ENCODE data around the gene OSCP1.
A peak's percentile ranks its signal among the peaks of the same experiment; 100 is the strongest.

Gene OSCP1

DNA sequence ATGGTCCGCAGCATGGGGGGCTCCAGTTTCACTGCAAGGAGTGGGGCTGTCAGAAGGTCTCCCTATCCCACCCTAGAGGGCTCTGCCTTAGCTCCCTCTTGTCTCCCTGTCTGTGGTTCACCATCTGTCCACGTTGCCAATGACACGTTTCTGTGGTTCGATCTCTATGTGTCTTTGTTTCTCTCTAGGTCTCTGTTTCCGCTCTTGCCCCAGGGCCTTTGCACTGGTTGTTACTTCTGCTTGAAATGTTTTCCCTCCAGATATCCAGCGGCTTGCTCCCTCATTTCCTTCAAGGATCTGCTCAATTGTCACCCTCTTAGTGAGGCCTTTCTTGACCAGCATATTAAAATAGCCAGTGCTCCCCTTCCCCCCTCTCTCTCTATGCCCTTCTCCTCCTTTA, 22.4 kb upstream of the OSCP1 start:
- DNase-seq, result no peak

DNA sequence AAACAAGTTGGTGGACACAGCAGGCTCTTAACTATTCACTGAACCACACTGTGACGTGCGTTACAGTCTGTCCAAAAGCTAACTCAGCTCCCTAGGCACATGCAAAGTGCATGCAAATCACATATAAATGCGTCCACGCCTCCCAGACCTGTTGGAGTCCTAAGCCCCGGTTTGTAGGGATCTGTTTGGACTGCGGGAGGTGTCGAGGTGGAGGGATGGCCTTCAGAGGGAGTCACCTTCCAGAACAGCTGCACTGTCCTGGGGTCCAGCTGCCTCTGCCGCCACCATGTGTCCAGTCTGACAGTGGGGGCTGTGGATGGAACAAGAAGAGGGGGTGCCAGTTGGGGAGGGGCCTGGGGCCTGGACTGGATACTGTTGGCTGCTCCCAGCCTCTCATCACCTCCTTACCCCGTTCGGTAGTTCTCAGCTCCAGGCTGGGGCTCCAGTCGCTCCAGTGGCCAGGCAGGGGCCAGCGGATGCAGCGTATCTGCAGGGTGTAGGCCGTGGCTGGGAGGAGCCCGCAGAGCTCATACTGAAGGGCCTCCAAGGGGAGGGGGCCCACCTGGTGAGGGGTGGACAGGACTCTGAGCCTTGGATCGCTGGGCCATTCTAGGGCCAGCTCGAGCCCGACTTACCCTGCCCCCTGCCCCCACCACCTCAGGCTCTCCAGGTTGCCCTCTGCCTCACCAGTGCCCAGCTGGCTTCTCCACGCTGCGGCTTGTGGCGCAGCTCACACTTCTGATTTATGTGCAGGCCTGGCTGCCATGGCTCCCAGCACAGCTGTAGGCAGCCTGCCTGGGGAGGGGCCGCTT, 21.8 kb upstream of the OSCP1 start:
- DNase-seq, result no peak

DNA sequence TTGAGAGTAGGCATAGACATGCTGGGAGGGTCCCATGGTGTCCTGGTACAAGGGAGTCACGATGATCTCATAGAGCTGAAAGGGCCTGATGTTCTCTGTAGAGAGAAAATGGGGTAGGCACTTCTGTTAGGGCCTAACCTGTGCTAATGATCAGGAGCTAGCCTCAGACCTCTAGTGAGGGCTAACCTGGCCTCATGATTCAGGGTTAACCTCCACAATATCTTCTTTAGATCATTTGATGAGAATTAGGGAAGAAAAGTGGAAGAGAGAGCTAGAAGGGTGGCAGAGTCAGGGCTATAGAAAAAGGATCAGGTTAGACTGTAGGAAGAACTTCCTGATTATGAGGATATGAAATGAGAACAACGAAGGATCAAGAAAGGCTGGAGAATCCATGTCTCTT, 18.9 kb upstream of the OSCP1 start:
- no peak for DNase-seq

DNA sequence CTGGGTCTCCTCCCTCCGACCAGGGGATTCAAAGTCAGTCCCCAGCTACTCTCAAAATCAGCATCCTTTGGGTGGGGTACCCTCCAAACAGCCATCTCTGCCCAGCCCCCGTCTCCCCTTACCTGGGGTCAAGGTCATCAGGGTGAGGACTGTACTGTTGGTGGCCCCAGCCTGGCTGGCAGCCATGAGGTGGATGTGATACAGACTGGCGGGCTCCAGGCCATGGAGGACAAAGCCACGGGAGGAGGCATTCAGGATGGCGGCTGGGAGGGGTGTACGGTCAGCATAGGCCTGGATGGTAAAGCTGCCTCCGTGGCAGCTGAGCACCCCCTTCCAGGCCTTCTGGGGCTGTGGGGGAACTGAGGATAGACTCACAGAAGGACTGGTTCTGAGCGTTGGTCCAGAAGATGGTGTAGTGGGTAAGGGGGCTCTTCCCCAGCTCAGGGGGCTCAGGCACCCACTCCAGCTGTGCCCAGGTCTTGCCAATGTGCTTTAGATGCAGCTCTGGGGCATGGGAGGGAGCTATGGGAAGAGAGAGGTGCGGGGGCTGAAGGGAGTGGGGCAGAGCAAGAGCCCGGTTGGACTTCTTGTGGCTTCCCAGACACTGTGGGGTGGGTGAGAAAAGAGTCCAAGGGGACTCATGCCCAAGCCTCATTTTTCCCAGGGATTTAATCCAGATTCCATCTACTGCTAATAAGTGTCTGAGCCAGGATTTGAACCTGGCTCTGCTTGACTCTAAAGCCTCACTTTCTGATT, 17.6 kb upstream of the OSCP1 start:
- DNase-seq, result no peak

DNA sequence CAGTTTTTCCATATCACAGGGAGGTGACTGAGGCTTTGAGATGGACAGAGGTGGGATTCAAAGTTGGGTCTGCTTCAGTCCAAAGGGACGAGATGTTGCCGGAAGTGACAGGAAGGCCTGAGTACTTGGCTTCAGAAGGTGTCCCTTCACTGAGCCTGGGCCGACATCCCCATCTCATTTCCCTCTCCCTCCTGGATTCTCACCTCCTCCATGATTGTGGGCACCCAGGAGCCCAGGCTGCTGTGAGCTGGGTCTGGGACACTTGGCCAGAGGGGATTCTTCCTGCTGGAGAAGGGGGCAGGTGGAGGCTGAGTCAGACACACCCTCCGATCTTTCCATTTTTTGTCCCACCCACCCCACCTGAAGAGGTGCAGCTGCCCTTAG, 16.8 kb upstream of the OSCP1 start:
- no peak for DNase-seq

DNA sequence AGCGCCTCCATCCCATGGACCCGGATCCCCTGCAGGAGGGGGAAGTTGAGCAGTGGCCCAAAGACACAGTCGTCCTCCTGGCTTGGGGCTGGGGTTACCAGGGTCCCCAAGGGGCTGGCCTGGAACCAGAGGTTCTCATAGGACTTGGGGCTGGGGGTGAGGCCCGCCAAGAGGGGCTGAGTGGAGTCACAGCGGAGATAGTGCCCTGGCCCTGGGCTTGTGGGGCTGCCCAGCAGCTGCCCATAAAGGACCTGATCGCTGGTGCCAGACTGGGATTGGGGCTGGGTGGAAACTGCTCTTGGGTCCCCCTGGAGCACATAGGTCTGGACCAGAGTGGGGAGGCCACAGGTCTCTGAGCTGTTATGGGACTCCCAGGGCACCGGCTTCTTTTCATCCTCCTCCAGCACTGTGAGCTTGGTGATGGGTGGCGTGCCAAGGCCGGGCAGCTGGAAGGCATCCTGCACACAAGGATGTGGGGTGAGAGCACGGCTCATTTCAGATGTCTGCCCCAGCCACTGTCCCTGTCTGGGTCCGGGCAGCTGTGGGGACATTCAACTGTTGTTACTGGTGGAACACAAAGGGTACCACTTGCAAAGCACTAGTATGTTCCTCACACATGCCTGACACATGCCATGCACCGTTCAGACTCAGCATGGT, 16.2 kb upstream of the OSCP1 start:
- DNase-seq, result no peak

DNA sequence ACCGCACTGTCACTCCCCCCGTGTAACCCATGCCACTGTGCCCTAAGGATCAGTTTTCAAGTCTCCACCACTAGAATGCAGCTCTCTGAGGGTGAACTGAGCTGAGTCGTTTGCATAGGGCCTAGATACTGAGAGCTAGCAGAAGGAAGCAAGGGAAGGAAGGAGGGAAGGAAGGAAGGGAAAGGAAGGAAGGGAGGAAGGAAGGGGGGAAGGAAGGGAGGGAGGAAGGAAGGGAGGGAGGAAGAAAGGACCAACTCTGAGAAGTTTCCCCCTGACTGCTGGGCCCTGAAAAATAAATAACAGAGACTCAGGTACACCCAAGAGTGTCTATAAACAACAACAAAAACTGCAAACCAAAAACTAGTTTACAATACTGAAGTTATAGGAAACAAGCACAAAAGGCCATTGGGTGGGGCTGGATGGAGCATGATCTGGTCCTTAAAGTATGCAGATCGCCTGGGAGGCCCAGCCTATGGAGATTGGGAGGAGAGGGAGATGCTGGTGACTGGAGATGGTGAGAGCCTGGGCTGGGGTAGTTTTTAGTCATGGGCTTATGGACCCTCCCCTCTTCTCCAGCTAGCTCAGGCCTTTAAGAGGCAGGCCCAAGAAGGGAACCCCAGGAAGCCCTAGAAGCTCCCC, 15.6 kb upstream of the OSCP1 start:
- no peak for DNase-seq

DNA sequence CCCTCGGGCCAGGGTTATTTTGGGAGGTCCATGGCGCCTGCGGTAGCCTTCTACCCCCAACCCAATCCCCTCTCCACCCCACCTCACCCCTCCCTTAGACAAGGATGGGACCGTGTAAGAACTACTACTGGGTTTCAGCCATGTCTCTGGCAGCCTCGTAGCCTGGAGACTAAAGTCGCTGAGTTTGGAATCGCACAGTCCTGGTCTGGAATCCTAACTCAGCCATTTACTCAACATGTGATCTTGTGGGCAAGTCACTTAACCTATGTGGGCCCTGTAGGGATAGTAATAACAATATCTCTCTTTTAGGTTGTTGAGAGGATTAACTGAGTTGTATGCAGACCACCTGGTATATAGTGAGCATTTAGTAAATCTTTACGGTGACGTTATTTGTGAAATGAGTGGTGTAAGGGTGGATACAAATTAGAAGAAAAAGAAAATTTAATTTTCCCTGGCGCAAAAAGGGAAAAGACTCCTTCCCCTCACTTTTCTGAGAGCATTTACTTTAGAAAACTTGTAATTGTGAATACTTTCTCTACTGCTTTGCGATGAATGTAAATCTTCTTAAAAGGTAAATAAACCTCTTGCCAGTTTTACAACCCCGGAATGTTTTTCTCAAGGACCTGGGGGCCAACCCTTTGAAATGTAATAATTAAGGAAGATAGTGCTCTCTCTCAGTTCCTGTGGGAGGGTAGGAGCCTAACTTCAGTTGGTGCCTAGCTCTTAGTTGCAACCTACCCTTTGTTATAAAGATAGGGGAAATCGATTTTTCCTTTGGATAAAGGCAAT, 14.5 kb upstream of the OSCP1 start:
- no peak for DNase-seq

DNA sequence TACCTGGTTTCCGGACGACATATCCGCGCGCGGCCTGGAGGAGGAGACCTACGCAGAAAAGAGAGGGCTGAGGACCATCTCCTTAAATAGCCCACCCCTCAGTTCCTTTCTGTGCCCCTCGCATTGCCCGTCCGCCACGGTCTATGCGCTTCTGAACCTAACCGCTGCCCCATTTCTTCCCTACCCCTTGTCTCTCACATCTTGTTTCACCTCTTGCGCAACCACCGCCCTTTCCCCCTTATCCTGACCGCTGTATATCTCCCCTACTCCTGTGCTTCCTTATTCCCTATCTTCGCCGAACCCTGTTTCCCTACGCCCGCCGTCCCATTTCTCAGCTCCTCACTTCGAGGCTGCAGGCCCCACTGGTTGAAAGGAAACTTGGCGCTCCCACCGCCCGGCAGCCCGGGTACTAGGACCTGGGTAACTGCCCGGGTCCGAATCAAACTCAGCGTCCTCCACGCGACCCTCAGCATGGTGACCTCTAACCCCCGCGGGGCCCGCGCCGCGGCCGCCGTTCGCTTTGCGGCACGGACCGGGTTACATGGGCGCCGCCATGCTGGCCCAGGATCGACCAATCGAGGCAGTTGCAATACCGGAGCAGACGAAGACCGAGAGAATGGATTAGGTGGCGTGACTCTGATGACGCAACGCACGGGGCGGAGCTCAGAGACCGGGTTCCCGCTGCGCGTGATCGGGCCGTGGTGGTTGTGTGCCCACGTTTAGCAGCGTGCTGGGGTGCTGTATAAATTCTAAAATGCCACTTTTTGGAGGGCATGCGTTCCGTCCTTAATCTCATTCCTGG, 13.8 kb upstream of the OSCP1 start, which contains the start of gene MRPS15:
TSS of gene MRPS15 (minus strand) at position 582 of the 802 bp plus-strand sequence. CDS start at position 473, 109 bp downstream.
- peak; percentile 91 for DNase-seq

DNA sequence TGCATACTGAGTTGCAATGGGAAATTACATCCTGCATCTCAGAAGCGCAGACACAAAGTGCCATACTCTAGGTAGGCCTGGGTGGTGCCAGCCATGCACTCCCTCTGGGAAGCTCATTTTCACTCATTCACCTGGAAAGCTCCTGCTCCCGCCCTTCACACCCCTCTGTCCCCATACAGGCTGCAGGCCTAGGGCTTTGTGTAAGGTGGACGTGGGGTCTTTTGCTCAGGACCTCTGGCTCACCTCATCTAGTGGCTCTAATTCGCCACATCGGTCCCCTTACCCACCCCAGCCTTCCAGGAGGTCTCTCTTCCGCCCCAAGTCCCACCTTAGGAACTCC, 13.2 kb upstream of the OSCP1 start:
- no peak for DNase-seq

DNA sequence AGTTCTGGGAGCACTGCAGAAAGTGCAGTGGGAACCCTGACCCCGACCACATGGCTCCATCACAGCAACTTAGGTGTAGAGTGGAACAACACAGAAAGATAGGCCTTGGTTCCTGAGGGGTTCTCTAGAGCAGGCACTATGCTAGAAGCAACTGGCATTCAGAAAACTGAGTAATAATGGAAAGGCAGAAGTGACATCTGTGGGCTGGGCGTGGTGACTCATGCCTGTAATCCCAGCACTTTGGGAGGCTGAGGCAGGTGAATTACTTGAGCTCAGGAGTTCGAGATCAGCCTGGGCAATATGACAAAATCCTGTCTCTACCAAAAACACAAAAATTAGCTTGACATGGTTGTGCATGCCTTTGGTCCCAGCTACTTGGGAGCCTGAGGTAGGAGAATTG, 8.7 kb upstream of the OSCP1 start:
- DNase-seq, result no peak

DNA sequence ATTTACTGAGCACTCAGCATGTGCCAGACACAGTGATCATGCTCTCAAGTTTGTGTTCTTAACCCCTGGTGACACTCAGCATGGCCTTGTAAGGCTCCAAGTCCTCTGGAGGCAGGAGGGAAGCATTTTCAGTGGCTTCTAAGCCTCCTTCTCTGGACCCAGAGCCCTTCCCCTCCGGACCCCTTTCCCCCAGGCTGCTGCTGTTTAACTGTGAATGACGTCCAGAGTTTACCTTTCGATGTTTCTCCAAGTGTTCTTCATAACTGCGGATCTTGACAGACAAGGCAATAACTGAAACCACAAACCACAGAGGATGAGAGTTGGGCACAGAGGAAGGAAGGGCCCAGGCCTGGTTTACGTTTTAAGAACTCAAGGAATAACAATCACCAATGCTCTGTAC, 7.4 kb upstream of the OSCP1 start:
- DNase-seq, result peak; percentile 45

DNA sequence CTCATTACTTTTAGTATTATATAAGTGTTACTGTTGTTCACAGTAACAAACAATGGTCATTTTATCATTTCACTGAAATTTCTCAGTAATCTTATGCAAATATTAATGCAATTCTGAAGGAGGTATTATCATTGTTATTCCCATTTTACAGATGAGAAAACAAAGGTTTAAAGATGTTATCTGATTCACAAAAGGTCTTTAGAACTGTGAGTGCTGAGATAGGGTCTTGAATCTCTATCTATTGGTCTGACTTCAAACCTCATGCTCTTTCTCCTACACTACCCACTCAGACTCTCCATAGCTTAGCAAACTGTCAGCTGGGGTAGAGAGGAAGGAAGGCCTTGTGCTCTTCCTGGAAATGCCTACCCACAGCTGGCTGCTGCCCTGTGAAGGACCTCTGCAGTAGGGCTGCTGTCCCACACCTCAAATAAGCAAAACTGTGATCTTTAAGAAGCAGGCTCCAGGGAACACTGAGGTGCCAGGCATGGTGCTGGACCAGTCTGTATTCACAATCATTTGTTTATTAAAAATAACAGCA, 6.2 kb upstream of the OSCP1 start:
- no peak for DNase-seq

DNA sequence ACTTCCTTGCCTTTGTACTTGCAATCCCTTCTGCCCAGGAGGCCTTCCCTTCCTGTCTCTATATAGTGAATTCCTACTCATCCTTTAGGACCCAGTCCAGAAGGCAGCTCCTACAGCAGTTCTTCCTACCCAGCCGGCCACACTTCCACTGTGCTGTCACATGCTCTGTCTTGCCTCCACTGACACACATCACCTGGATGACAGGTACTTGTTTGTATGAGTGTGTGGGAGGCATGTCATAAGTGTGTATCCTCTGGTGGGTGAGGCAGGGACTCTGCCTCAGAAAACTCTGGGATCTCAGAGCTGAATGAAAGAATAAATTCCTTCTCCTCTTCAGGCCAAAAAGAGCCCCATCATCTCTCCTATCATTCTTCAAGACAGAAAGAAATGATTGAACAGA, 5.1 kb upstream of the OSCP1 start:
- DNase-seq, result no peak

DNA sequence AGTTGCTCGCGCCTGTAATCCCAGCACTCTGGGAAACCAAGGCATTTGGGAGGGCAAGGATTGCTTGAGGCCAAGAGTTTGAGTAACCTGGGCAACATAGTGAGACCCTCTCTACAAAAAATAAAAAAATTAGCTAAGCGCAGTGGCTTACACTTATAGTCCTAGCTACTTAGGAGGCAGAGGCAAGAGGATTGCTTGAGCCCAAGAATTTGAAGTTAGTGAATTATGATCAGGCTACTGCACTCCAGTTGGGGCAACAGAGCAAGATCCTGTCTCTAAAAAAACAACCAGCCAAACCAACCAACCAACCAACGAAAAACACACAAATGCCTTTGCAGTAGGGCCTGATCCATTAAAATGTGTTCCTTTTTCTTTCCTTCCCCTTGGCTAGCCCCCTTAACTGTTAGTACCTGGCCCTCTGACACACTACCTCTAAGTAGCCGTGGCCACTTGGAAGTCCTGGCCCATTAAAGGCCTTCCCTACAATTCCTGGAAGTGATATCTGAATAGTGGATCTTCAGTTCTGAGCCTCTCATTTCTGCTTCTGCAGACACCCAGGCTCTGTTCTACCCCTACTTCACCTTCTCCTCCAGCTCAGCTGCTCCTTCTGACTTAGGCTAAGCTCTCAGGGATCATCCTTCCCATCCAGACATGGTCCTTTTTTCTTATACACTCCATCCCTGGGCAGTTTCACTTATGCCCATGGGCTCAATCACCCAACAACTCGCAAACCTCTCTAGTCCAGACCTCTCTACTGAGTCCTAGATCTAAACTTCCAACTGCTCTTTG, 3.5 kb upstream of the OSCP1 start:
- no peak for DNase-seq

DNA sequence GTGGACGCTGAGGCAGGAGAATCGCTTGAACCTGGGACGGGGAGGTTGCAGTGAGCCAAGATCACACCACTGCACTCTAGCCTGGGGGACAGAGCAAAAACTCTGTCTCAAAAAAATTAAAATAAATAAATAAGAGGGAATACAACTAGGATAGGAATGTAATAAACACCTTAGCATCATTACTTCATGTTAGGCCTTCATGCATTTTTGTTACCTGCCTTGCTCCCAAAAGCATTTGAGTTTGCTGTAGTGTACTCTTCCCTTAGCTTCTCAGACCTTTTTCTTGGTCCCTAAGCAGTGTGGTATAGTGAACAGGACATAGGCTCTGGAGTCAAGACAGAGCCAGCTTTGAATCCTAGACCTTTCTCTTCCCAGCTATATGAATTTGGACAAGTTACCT, 2.8 kb upstream of the OSCP1 start:
- DNase-seq, result no peak

DNA sequence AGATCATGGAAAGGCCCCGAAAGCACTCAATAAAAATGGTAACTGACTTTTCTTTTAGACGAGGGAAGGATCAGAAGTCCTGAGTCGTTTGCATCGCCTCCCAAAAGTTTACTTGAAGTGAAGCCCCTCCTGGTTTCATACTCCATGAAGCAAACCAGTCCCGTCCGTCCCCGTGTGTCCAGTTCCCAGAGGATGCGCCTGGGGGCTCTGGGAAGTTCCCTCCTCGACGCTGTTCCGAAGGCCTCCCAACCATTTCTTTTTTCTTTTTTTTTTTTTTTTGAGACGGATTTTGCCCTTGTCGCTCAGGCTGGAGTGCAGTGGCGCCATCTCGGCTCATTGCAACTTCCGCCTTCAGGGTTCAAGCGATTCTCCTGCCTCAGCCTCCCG, 661 bp upstream of the OSCP1 start:
- DNase-seq, result no peak

DNA sequence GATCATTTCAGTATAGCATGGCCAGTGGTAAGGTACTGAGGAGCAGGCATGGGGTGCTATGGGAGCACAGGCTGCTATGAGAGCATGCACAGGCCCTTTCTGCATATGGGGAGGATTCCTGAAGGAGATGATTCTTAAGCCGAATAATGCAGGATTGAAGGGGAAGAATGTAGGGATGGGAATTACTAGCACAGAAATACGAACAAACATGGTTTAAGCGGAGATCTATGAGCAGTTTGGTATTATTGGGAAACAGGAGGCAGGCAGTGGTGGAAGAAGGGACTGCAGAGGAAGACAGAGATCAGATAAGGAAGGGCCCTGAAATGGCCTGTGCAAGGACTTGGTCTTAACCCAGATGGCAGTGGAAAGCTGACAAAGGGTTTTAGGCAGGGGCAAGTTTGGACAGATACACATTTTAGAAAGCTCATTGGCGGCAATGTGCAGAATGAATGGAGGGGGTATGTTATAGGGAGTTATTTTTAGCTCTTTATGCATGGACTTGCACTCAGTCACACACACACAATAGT, 1.7 kb downstream of the OSCP1 start:
- no peak for DNase-seq

DNA sequence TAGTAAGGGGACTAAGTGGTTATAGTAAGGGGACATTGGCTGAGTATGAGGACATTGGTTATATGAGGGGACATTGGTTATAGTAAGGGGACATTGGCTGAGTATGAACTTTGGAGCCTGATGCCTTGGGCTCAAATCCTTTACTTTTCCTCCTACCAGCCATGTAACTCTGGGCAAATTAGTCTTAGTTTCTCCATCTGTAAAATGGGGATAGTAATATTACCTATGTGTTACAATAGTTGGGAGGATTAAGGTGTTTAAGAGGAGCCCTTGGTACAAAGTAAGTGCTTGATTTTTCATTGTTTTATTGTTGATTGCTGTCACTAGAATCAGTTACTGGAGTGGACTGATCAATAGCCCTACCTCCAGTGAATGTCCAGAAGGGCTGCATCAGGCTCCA, 2.8 kb downstream of the OSCP1 start:
- DNase-seq, result no peak

DNA sequence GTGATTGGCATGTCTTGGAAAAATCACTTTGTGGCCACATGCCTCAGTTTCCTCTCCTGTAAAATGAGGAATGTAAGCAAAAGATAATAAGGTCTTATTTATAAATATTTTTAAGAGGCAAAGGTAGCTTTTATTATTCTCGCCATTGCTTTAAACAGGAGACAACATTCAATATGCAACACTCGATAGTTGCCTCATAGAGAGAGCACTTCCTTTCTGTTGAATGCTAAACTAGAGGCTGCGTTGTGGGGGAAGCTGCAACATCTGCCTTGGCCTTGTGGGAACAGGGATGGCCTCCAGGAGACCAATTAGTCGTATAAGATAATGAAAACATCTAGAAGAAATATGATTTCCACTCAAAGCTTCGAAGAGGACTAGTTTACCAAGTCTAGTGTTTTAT, 3.5 kb downstream of the OSCP1 start:
- DNase-seq, result no peak

Data from central memory CD4-positive, alpha-beta T cell (primary cell).